ENCODE measurements around the gene PPM1M.

The PPM1M gene

GRCh38 chr3:52197499-52197841 is 48.1 kb upstream of the PPM1M start:
- TF ChIP-seq MAX (IDR thresholded peaks at IDR 0.05) (no peak), EGR1 (IDR thresholded peaks at IDR 0.05) (0 out of 2 replicates have a peak, but pooled peaks have one; percentile 27)

- TF ChIP-seq TCF12 (IDR thresholded peaks at IDR 0.05; ENCODE audit: low read depth) (no peak), MAX (IDR thresholded peaks at IDR 0.05) (peak; percentile 56; the same call in 1 of the 2 replicates), TAF1 (IDR thresholded peaks at IDR 0.05; ENCODE audit: low read depth) (peak; percentile 86), CEBPB (IDR thresholded peaks at IDR 0.05) (no peak)
Measured at GRCh38 chr3:52197842-52198625, 47.5 kb upstream of the PPM1M start, which contains the start of gene ALAS1. Gene ALAS1 (plus strand): TSS chr3:52198160. CDS start chr3:52199242, 1,082 bp downstream.

- TF ChIP-seq NFIC (IDR thresholded peaks at IDR 0.05) (no peak), MAX (IDR thresholded peaks at IDR 0.05) (no peak), TAF1 (IDR thresholded peaks at IDR 0.05; ENCODE audit: low read depth) (no peak), TEAD4 (IDR thresholded peaks at IDR 0.05) (no peak), USF1 (IDR thresholded peaks at IDR 0.05) (no peak), FOXM1 (IDR thresholded peaks at IDR 0.05; ENCODE audit: borderline replicate concordance, low read depth) (no peak), EP300 (IDR thresholded peaks at IDR 0.05; ENCODE audit: borderline replicate concordance) (no peak), TCF12 (IDR thresholded peaks at IDR 0.05; ENCODE audit: low read depth) (no peak)
Measured at GRCh38 chr3:52198643-52199608, 46.6 kb upstream of the PPM1M start.

GRCh38 chr3:52200981-52201679 is 44.4 kb upstream of the PPM1M start:
- TF ChIP-seq USF1 (IDR thresholded peaks at IDR 0.05) (no peak), TCF12 (IDR thresholded peaks at IDR 0.05; ENCODE audit: low read depth) (no peak), EGR1 (IDR thresholded peaks at IDR 0.05) (no peak), FOXM1 (IDR thresholded peaks at IDR 0.05; ENCODE audit: borderline replicate concordance, low read depth) (no peak), RAD21 (IDR thresholded peaks at IDR 0.05; ENCODE audit: low read depth) (no peak), YY1 (IDR thresholded peaks at IDR 0.05; ENCODE audit: low read depth) (no peak), NFIC (IDR thresholded peaks at IDR 0.05) (no peak), REST (IDR thresholded peaks at IDR 0.05; ENCODE audit: low read depth) (no peak), ZBTB7A (IDR thresholded peaks at IDR 0.05; ENCODE audit: low read depth) (no peak)

GRCh38 chr3:52202384-52203077 is 43.0 kb upstream of the PPM1M start:
- TF ChIP-seq CREB1 (IDR thresholded peaks at IDR 0.05; ENCODE audit: low read depth) (no peak), REST (IDR thresholded peaks at IDR 0.05; ENCODE audit: low read depth) (no peak), EGR1 (IDR thresholded peaks at IDR 0.05) (no peak), RAD21 (IDR thresholded peaks at IDR 0.05; ENCODE audit: low read depth) (no peak), CEBPB (IDR thresholded peaks at IDR 0.05) (0 out of 2 replicates have a peak, but pooled peaks have one; percentile 22)

All from Ishikawa (cell line).